ENCODE measurements around the gene HDAC3.

Gene HDAC3

GRCh38 chr5:141636413-141637122, at the start of gene HDAC3, which contains the start of gene RELL2:
HDAC3 (minus strand) TSS chr5:141636849; CDS start chr5:141636790, 59 bp downstream.
RELL2 (plus strand) TSS chr5:141636997; CDS start chr5:141638226, 1,229 bp downstream.
- peak; percentile 74 for DNase-seq

DNA sequence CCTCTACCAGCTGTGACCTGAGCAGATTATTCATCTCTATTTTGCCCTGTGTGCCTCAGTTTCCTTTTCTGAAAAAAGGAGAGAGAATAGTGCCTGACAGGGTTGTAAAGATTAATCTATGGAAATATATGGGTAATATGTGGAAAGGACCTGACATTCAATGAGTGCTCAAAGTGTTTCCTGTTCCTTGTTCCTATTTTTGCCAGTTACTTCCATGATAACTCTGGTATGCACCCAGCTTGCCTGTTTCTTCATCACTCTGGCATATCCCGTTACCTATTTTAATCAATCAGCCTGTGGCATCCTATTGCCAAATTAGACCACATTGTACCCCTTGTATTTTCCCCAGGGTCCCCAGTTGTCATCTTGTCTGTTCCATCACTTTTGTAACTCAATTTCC, 48.9 kb upstream of the HDAC3 start:
- DNase-seq = no peak

DNA sequence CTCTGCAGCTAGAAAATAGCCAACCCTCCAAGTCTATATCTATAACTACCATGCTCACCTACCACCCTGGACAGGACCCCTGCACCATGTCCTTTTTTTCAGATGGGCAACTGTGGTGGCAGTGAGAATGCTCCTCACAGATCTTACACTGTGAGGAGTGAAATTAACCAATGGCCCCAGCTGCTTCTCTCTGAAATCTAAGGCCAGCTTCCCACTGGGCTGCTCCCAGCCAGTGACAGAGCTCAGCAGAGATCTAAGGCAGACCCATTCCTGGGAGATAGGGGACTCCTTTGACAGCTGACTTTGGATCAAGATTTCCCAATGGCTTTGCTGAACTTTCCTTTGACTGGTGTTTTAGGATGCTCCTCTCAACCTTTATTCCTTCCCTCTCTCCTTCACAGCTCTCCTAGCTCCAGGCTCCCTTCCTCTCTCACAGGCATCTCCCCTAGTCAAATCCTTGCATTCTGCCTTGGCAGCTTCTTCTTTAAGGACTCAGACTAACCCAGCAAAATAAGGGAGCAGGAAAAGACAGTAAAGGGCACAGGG, 47.0 kb upstream of the HDAC3 start:
- DNase-seq = no peak

- DNase-seq = no peak
Measured at GRCh38 chr5:141681695-141682641, 45.3 kb upstream of the HDAC3 start, which contains the start of gene ARAP3. ARAP3 (minus strand) TSS chr5:141682230; CDS start chr5:141680486, 1,744 bp downstream.

DNA sequence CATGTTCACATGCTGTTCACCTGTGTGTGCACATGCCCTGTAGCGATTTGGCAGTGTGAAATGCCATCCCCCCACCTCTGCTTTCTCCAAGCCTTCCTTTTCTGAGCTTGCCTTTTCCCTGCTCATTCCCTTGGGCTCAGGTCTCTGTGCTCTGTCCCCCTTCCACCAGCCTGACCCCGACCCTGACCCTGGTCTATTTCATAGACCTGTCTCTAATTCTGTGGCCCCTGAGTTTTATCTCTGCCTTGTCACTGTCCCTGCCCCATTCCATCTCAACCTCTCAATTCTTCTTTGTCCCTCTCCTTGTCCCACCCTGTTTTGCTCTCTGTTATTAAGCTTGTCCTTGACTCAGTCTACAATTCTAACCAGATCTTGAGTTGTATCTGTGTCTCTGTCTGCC, 44.6 kb upstream of the HDAC3 start:
- DNase-seq = no peak

DNA sequence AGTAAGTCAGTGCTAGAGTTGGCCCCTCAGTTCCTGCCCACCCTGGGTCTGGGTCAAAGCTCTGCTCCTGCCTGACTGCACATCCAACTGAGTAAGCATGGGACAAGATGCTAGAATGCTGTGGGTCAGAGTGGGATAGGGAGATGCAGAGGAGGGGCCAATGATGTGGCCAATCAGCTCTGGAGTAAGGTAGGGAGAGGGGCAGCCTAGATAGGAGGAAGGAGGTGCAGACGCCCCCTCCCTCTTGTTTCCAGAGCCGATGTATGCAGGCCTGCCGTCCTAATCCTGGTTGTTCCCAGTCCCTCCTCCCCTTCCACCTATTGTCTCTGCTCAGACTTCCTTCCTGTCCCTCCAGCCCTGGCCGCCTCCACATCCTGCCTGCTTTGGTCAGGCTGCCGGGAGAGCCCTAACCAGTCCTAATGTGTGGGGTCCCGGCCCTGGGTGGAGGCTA, 44.1 kb upstream of the HDAC3 start:
- DNase-seq = no peak

DNA sequence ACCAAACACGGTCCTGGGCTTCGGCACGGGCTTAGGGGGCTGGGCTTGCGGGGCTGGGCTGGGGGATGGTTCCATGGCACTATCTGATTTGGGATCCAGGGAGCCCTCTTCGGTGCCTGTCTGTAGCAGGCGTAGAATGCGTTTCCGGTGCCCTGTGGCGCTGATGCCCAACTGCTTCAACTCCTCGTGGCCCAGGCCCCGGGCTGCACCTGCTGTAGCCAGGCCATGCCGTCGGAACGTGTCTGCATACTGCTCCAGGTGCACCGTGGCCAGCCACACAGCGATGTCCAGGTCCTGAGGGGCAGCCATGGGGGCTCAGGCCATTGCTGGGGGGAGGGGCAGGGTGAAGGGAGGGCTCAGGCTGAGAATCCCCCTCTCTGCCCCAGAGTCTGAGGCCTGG, 43.5 kb upstream of the HDAC3 start:
- no peak for DNase-seq

GRCh38 chr5:141677415-141677814, 40.8 kb upstream of the HDAC3 start:
- DNase-seq = no peak

DNA sequence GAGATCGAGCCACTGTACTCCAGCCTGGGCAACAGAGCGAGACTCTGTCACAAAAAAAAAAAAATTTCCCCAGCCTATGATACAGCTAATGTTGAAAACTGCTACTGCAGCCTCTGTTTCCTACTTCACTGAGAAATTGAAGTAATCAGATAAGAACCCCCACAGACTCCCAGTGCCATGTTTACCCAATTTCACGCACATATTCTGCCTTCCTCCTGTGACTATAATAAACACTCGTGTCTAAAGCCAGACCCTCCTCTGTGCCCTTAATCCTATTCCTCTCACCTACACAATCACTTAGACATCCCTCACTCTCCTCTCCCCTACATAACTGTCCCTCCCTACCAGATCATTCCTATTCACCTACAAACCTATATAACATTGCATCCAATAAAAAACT, 39.0 kb upstream of the HDAC3 start:
- DNase-seq = no peak

- no peak for DNase-seq
Measured at GRCh38 chr5:141674747-141675146, 38.1 kb upstream of the HDAC3 start.

GRCh38 chr5:141672841-141673813, 36.5 kb upstream of the HDAC3 start:
- DNase-seq = no peak

GRCh38 chr5:141672071-141672840, 35.6 kb upstream of the HDAC3 start:
- DNase-seq = no peak

GRCh38 chr5:141669520-141669919, 32.9 kb upstream of the HDAC3 start:
- DNase-seq = no peak

- no peak for DNase-seq
Measured at GRCh38 chr5:141668601-141669265, 32.1 kb upstream of the HDAC3 start.

- DNase-seq = no peak
Measured at GRCh38 chr5:141665995-141666940, 29.6 kb upstream of the HDAC3 start.

- DNase-seq = peak; percentile 3
Measured at GRCh38 chr5:141664733-141665461, 28.2 kb upstream of the HDAC3 start.

- DNase-seq = no peak
Measured at GRCh38 chr5:141663506-141663905, 26.9 kb upstream of the HDAC3 start.

- no peak for DNase-seq
Measured at GRCh38 chr5:141662028-141662427, 25.4 kb upstream of the HDAC3 start.

Measured in NCI-H2171 treated with DMSO at 0.1 percent for 48 hours (cell line).